H1 (cell line): Measurements from ENCODE around the gene ING4. TPM values are rescaled to one million over a fixed set of nuclear protein-coding genes. Genes with fewer than 3 reads are reported as not detected.

Experiments used
- CTCF ChIP-seq, 3 experiments: IDR thresholded peaks; 1 replicate in 2 of 3; 2 replicates in 1 of 3; pipeline versions ENCODE4 v1.5.1 to v1.6.1; 2011; ENCODE audit warnings: low read length in 3 of 3, mild to moderate bottlenecking in 3 of 3, inconsistent platforms in 2 of 3, low read depth in 1 of 3, moderate library complexity in 1 of 3; ENCODE audit not compliant: insufficient read depth in 1 of 3; ENCODE audit errors: control extremely low read depth in 1 of 3
- JUN ChIP-seq: IDR thresholded peaks from 2 replicates; pipeline ENCODE4 v1.6.1; 2011; ENCODE audit warnings: low read depth, mild to moderate bottlenecking, improper control_type of control experiment, low read length
- JUND ChIP-seq: IDR thresholded peaks from 2 replicates; pipeline ENCODE4 v1.6.1; 2011; ENCODE audit warnings: mild to moderate bottlenecking, improper control_type of control experiment, low read length
- RAD21 ChIP-seq, 2 experiments: IDR thresholded peaks in 1 of 2; conservative IDR thresholded peaks in 1 of 2; 2 replicates each; pipeline ENCODE4 v1.6.1; 2011; ENCODE audit warnings: low read depth in 2 of 2, low read length in 2 of 2, improper control_type of control experiment in 1 of 2, inconsistent platforms in 1 of 2, mild to moderate bottlenecking in 1 of 2, moderate library complexity in 1 of 2
- YY1 ChIP-seq: IDR thresholded peaks from 2 replicates; pipeline ENCODE4 v1.6.1; 2011; ENCODE audit warnings: low read depth, mild to moderate bottlenecking, low read length
- polyA plus RNA-seq, 7 experiments: library from polyadenylated mRNA; depleted of rRNA in 3 of 7; stranded (reverse) in 5 of 7; unstranded in 2 of 7; fragments of >200 nt in 5 of 7; fragments of 200-250 nt in 2 of 7; gene quantifications; 1 replicate in 5 of 7; 2 replicates in 1 of 7; 4 replicates in 1 of 7; pipeline versions ENCODE4 v1.2.1 to v1.2.3, GENCODE V29; 2011 to 2013; ENCODE audit warnings: missing spikeins in 2 of 7, mixed read lengths in 2 of 7
- total RNA-seq: library from RNA; stranded (reverse); fragmentation: NEBNext Ultra II Directional; extraction: Animal tissue kit (Norgen Biotek cat#: 25700); gene quantifications from 2 replicates; pipeline ENCODE4 v1.2.1, GENCODE V29; 2021

The ING4 gene
- total and polyA plus RNA-seq, 2 of the 8 experiments (the other 6 are each of a cell fraction or from before 2014, with no cell fraction given), result 22.9 to 28.6 TPM

- peak; percentile 65 to 85 (median 77) for TF ChIP-seq CTCF (IDR thresholded peaks at IDR 0.05; ENCODE audit: control extremely low read depth in 1 of 3, insufficient read depth in 1 of 3, low read depth in 1 of 3, low read length in 3 of 3)
- TF ChIP-seq YY1, result peak; percentile 82
- TF ChIP-seq JUND, result no peak
- no peak for TF ChIP-seq JUN
- TF ChIP-seq RAD21 (IDR thresholded peaks at IDR 0.05 in 1 of 2, conservative IDR thresholded peaks at IDR 0.05 in 1 of 2; ENCODE audit: low read depth in 2 of 2, low read length in 2 of 2), result peak; percentile 80 to 87
These were observed 34.8 kb upstream of the ING4 start (continued) for GRCh38 chr12:6697584-6698351.
